AG09309 (cell line): ENCODE data around the gene SAMHD1.
"Not testable (repeated sequence)": the region's sequence is repeated elsewhere in the genome, so short reads cannot be mapped to it uniquely, and the experiment has no call there.

ENCODE experiments used
- DNase-seq: peaks from one replicate; pipeline ENCODE4 v3.0.0-alpha.2; 2010; ENCODE audit warnings: low read depth
- H3K4me3 ChIP-seq: 2 replicates; pipeline ENCODE4 v1.5.1; 2011; ENCODE audit warnings: mild to moderate bottlenecking, low read depth, low read length, moderate library complexity; ENCODE audit not compliant: control insufficient read depth
- TF ChIP-seq, protein P1 (sequence below): IDR thresholded peaks from 2 replicates; pipeline ENCODE4 v1.5.1; 2011; ENCODE audit warnings: mild to moderate bottlenecking, low read depth, low read length, inconsistent platforms; ENCODE audit not compliant: insufficient read depth, control insufficient read depth; ENCODE audit errors: missing control alignments

The SAMHD1 gene

DNA sequence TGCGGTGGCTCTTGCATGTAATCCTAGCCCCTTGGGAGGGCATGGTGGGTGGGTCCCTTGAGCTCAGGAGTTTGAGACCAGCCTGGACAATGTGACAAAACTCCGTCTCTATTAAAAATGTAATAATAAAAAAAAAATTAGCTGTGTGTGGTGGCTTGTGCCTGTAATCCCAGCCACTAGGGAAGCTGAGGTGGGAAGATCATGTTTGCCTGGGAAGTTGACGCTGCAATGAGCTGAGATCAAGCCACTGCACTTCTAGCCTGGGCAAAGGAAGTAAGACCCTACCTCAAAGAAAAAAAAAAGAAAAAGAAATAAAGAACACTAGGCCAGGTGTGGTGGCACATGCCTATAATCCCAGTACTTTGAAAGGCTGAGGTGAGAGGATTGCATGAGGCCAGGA lies 4.5 kb upstream of the SAMHD1 start:
- H3K4me3 ChIP-seq = no peak overlapping the region
- TF ChIP-seq, protein P1, sequence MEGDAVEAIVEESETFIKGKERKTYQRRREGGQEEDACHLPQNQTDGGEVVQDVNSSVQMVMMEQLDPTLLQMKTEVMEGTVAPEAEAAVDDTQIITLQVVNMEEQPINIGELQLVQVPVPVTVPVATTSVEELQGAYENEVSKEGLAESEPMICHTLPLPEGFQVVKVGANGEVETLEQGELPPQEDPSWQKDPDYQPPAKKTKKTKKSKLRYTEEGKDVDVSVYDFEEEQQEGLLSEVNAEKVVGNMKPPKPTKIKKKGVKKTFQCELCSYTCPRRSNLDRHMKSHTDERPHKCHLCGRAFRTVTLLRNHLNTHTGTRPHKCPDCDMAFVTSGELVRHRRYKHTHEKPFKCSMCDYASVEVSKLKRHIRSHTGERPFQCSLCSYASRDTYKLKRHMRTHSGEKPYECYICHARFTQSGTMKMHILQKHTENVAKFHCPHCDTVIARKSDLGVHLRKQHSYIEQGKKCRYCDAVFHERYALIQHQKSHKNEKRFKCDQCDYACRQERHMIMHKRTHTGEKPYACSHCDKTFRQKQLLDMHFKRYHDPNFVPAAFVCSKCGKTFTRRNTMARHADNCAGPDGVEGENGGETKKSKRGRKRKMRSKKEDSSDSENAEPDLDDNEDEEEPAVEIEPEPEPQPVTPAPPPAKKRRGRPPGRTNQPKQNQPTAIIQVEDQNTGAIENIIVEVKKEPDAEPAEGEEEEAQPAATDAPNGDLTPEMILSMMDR = no peak
- no peak for DNase-seq

DNA sequence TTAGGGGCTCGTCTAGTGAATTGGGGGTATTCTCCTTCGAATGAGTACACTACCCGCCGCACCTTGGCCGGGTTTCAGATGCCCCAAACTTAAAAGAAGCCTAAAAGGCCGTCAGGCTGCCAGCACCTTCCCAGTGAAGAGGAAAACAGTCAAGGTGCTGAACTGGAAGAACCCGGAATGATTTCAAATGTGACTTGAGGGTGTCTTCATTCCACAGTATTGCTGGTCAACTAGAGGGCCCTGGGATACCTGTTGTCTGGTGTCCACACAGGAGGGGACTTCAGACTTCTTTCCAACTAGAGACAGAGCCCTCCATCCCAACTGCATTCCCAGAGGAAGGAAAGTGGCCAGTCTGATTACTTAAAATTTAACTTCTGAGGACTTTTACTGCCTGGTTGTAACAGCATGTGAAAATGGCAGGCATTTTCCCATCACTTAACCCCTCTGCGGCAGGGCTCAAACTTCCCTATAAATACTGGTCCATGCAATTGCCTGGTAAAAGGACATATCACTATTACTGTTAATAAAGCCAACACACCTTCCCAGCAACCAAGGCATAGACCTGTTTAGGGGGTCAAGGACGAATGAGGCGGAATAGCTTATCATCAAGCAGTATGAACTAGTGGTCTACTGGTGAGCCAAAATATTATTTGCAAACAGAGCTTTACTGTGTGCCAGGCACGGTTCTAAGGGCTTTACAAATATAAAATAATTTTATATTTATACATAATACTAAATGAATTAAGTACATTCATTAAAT lies 651 bp upstream of the SAMHD1 start:
- H3K4me3 ChIP-seq = peak overlapping the region; percentile 72
- TF ChIP-seq, protein P1 = no peak
- no peak for DNase-seq

GRCh38 chr20:36950414-36951197 lies 902 bp downstream of the SAMHD1 start:
- peak overlapping the region; percentile 72 for H3K4me3 ChIP-seq
- TF ChIP-seq, protein P1 = no peak
- DNase-seq = no peak

GRCh38 chr20:36941401-36941835 lies 10.1 kb downstream of the SAMHD1 start:
- no peak overlapping the region for H3K4me3 ChIP-seq
- TF ChIP-seq, protein P1 = no peak
- no peak for DNase-seq

- no peak overlapping the region for H3K4me3 ChIP-seq
- TF ChIP-seq, protein P1 = no peak
- DNase-seq = no peak
Observed at GRCh38 chr20:36937402-36937770, 14.1 kb downstream of the SAMHD1 start.

GRCh38 chr20:36936761-36937401 lies 14.6 kb downstream of the SAMHD1 start:
- not testable (repeated sequence) for DNase-seq, H3K4me3 ChIP-seq

GRCh38 chr20:36936341-36936740 lies 15.2 kb downstream of the SAMHD1 start:
- TF ChIP-seq, protein P1 = no peak
- no peak for DNase-seq

DNA sequence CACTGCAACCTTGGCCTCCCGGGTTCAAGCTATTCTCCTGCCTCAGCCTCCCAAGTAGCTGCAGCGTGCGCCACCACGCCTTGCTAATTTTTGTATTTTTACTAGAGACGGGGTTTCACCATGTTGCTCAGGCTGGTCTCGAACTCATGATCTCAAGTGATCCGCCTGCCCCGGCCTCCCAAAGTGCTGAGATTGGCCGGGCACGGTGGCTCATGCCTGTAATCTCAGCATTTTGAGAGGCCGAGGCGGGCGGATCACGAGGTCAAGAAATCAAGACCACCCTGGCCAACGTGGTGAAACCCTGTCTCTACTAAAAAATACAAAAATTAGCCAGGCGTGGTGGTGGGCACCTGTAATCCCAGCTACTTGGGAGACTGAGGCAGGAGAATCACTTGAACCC lies 17.9 kb downstream of the SAMHD1 start:
- not testable (repeated sequence) for H3K4me3 ChIP-seq, DNase-seq

More at GRCh38 chr20:36936341-36936740, 15.2 kb downstream of the SAMHD1 start:
- no peak overlapping the region for H3K4me3 ChIP-seq
